GM21737 (cell line): ENCODE results near the gene NRCAM.

Experiments used
- ATAC-seq: cut with Tn5 transposase; IDR thresholded peaks from one replicate; pipeline ENCODE4 v1.9.1; 2021; ENCODE audit warnings: mild to moderate bottlenecking, moderate library complexity; ENCODE audit not compliant: unreplicated experiment

Gene NRCAM

DNA sequence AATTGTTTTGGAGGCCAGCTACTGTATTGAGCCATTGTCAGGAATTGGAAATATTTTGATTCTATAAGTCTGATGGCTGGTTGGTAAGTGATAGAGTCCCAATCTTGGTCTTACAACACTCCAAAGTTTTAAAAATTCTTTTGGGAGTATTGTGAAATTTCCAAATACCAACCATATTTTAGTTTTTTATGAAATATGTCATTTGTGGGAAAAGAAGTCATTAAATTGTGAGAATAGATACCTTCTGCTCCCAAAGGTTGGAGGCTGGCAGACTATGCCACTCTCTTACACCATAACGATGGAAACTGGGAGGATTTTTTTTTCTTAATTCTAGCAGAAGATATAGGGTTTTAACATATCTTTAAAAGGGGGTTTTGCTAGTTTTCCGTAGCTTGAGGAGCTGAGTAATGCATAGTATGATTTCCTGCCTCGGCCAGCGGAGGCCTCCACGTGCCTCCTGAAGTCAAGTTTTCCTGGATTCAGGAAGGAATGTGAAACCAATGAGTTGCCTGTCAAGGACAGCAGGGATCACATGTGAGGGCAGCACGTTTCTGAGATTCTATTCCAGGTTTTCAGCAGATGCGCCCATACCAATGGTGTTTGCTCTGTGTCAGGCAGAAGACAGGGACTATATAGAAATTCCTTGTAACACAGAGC is 233.9 kb downstream of the NRCAM start:
- no peak for ATAC-seq

DNA sequence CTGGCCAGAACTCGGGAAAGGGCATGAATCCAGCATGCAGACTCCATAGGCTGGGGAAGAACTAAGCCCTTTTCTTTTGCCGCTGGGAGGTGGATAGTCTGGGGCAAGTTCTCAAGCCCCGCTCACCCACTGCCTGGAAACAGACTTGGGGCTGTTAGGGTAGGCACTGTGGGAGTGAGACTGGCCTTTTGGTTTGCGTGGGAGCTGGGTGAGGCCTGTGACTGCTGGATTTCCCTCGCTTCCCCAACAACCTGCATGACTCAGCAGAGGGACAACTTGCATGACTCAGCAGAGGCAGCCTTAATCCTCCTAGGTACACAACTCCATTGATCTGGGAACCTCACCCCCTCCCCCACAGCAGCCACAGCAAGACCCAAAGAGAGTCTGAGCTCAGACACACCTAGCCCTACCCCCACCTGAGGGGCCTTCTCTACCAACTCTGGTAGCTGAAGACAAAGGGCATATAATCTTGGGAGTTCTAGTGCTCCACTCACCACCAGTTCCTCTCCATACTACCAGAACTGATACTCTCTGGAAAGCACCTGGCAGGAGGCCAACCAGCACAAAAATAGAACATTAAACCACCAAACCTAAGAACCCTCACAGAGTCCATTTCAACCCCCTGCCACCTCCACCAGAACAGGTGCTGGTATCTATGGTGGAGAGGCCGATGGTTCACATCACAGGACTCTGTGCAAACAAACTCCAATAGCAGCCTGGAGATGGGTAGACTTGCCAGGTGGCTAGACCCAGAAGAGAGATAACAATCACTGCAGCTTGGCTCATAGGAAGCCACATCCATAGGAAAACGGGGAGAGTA is 244.6 kb downstream of the NRCAM start:
- no peak for ATAC-seq

DNA sequence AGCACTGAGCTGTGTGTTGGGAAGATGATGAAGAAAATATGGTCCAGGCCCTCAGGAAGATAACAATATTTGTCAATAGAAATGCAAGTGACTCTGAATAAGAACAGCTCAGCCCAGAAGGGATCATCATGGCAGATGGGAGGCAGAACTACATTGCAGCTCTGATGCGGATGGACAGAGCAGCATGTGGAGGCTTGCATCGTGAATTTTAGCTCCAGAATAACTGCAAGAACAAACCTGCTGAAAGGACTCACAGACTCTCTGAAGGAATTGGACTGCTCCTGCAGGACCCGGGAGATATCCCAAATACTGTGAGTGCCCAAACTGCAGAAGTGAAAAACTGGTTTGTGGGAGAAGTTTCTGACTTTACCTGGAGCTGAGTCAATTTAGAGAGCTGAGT is 245.4 kb downstream of the NRCAM start:
- ATAC-seq = no peak

DNA sequence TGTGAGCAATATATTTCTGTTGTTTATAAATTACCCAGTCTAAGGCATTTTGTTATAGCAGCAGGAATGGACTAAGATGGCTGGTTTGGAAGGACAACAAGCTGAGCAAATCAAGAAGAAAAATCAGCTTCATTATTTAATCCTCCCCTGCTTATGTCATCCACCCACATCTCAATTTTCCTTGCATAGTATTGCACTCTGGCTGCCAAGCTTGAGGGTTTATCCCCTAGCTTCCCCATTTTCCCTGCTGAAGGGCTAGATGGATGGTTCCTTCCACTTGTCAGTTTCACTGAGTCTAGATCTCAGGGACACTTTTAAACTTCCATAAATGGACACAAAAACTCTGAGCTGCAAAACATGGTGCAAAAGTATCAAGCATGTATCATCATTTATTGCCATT is 250.9 kb downstream of the NRCAM start:
- ATAC-seq = no peak

- ATAC-seq = no peak
Observed at GRCh38 chr7:108204281-108204796, 251.9 kb downstream of the NRCAM start.

DNA sequence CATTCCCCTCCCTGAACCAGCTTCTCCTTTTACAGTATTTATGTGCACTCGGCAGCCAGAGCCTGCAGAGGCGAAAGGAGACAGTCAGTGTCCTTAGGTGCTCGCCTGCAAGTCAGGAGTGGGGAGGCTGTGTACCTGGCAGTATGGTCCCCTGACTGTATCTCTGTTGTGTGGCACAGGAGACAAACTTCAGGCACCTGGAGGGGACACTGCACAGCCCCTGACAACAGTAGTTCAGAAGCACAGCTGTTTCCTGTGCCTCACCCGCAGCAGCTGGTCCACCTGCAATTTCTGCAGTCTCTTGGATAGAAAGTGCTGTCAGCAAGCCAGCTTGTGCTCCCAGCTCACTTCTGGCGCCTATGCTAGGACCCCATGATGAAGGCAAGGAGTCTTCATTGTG is 252.7 kb downstream of the NRCAM start:
- no peak for ATAC-seq

GRCh38 chr7:108202743-108203142 is 253.5 kb downstream of the NRCAM start:
- ATAC-seq = no peak

DNA sequence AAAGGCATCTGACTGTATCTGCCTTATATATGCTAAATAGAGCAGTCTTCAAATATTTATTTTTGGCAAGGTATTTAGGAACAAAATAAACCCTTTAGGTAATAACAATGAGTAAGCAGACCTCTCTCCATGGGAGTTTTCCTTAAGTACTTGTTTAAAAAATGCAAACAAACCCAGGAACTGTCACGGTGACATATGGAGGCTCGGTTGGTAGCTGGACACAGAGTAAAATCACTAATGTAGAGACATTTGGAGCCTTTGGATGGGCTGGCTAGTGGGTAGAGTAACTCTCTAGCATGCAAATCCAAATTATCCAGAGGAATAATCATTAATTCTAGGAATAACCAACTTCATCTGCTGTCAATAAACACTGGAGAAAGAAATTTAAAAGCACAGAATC is 254.5 kb downstream of the NRCAM start:
- ATAC-seq = no peak

DNA sequence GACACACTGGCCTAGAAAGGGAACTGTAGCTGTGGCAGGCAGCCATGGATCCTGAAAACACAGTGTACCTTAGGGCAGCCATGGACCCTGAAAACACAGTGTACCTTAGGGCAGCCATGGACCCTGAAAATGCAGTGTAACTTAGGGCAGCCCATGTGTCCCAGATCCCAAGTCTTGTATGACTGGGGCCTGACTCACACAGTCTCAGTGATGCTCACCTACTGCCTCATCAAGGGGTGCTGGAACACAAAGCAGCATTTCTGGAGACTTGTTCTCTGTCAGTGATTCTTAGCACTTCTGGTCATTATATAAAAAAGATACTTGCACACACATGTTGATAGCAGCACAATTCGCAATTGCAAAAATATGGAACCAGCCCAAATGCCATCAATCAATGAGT is 255.9 kb downstream of the NRCAM start:
- ATAC-seq = no peak

GRCh38 chr7:108197371-108198091 is 258.7 kb downstream of the NRCAM start:
- no peak for ATAC-seq

DNA sequence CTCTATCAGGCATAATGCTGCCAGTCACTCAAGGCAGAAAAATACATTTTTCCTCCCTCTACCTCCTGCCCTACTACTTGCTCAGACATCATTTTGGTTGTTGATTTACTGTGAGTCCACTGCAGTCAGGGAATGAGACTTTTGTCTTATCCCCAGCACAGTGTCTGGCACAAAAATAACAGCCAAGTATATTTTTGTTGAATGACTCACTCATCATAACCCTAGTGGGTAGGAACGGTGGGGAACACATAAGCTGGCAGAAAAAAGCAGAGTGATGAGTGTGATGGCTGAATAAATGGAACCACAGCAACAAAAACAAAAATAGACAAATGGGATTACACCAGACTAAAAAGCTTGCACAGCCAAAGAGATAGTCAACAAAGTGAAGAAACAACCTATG is 260.2 kb downstream of the NRCAM start:
- no peak for ATAC-seq

DNA sequence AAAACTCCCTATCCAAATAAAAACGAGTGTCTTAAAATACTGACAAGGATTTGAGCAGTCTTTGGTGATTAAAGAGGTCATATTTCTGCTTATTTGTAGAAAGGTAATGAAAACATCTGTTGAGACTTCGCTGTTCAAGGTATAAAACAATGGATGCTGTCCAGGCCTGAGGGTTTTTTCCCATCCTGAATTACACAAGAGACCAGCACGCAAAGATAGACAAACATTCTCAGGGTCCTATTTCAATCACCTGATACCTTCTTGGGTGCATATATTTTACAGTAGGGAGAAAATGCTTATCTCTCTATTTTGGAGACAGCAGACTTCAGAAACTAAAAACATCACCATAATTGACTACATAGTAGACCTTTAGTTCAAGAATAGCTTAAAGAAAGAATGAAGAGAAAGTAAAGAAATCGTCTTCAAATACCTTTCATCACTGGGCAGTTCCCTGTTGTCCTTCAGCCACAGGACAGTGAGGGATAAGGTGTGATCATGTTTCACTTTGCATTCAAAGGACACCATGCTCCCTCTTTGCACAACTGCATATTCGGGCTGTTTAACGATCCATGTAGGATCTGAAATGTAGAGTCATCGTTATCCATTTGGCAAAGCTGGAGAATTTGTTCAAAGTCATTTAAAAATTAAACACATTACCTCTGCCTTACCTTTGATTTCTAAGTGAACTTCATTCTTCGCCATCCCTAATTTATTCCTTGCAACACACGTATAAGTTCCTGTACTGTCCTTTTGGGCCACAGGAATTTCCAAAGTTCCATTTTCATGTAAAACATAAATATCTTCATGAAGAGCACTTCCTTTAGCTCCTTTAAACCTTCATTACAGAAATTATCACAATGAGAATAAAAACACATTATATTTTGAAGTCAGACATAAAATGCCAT is 262.4 kb downstream of the NRCAM start:
- ATAC-seq = no peak

GRCh38 chr7:108190891-108191290 is 265.3 kb downstream of the NRCAM start:
- ATAC-seq = no peak

DNA sequence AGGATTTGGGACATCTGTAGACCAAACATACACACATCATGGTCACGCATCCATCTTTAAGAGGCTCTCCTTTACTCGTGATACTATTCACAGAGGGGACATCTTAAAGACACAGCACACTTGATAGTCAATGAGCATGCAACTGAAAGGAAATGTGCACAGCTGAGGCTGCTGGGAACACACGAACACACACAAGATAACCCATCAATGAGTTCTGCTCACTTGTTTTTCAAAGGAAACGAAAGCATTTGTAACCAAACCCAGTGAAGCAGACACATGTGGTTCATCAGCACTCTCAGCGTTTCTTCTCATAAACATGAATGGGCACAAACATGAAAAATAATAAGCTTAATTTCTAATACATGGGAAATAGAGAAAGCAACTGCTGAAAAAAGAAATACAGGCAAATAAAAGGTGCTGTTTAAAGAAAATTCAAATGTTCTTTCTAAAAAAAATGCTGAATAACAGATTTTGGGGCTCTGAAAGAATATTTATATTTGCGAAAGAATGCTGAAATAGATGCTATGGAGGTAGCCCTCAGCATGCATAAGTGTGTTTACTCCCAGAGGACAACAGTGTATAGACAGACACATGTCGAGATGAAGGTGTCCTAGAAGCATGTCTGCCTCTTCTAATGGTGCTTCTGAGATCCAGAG is 266.4 kb downstream of the NRCAM start:
- peak; percentile 92 for ATAC-seq

DNA sequence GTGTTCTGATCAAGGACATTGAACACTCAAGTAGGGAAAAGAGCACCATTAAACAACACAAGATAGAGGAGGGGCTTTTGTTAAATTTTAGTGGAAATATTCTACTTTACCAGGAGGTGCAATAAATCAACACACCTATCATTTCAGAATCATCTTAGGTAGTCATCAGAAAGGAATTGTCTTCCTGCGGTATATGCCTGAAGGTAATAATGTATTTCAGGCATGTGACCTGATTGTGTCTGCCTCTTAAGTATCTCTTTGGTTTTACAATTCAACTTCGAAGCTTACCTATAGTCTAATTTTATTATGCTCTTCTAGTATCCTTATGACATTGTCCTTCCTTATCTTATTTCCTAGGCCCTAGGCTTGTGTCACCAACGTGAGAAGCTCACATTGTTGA is 267.5 kb downstream of the NRCAM start:
- ATAC-seq = no peak

DNA sequence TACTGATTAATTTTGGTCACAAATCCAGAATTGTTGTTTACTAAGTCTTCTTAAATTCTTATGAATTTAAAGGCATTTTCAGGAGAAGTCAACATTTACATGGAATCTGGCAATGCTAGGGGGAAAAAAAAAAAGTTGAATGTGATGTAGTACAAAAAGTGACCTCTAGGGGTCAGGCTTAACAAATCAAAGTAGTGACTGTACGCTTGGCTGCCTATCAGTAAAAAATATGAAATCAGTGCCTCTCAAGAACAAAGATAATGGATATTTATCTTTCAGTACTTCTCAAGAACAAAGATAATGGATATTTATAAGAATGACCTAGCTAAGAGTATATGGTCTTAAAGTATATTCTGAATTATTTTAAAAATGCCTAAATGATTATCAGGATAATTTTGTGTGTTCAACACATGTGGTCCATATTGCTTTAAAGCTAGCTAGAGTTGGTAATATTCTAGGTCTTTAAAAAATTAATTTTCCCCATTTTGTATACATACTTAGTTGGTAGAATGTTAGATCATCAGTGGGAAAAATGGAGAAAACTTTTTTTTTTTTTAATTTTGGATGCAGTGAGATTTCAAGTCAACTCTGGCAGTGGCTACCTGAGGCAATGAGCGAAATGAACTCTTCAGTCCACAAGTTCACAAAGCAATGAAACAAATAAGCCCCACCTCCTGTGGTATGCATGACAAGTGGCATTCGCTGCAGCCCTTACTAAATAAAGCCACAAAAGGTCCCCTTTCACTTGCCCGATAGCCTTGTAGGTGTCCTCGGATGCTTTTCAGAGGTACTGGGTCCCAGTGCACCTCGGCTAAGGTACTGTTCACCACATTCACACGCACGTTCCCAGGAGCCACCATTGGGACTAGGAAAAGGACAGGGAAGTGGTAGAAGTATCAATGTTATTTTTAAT is 274.9 kb downstream of the NRCAM start:
- no peak for ATAC-seq

DNA sequence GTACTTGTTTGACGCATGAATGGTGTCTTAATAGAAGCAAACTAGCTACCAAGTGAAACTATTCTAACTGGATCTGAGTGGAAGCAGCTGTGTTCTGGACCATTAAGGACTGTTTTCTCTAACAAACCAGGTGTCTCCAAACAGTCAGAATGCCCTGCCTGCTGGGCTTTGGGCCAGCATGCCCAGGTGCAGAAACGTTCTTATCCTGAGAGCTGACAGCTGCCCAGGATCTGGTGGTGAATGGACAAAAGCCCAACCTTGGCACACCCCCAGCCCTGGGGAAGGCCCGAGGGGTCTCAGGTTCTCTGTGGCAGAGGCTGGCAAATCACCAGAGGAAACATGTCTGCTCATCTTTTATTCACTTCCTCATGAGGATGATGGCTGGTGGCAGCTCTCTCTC is 277.8 kb downstream of the NRCAM start:
- ATAC-seq = no peak

- ATAC-seq = no peak
Observed at GRCh38 chr7:108171164-108171563, 285.1 kb downstream of the NRCAM start.

DNA sequence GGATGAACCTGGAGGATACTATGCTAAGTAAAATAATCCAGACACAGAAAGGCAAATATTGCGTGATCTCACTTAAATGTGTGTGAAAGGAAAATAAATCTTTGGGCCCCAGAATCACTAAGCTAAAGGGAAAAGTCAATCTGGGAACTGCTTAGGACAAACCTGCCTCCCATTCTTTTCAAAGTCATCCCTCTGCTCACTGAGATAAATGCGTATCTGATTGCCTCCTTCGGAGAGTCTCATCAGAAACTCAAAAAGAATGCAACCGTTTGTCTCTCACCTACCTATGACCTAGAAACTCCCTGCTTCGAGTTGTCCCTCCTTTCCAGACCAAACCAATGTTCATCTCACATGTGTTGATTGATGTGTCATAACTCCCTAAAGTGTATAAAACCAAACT is 286.0 kb downstream of the NRCAM start:
- no peak for ATAC-seq
